ENCODE measurements around the gene TMC7.

- TF ChIP-seq MED1 (CRISPR knock-in tag; IDR thresholded peaks at IDR 0.05; ENCODE audit: borderline replicate concordance), result no peak
- no peak for TF ChIP-seq EGR1 (conservative IDR thresholded peaks at IDR 0.05)
- TF ChIP-seq RBM25 (IDR thresholded peaks at IDR 0.05; ENCODE audit: low read depth, low read length, severe bottlenecking), result no peak
- no peak for TF ChIP-seq ELF4 (CRISPR knock-in tag; IDR thresholded peaks at IDR 0.05)
- TF ChIP-seq ZBED1 (IDR thresholded peaks at IDR 0.05), result no peak
- no peak for TF ChIP-seq CTCF (IDR thresholded peaks at IDR 0.05 in 2 of 3, conservative IDR thresholded peaks at IDR 0.05 in 1 of 3; ENCODE audit: insufficient read depth in 2 of 3, low read depth in 1 of 3, low read length in 3 of 3)
- TF ChIP-seq CBX8 (IDR thresholded peaks at IDR 0.05; ENCODE audit: borderline replicate concordance, extremely low read depth, low read depth, low read length, poor library complexity, severe bottlenecking), result no peak
- TF ChIP-seq LEF1 (IDR thresholded peaks at IDR 0.05), result no peak
- no peak for TF ChIP-seq MNT (conservative IDR thresholded peaks at IDR 0.05)
Measured at GRCh38 chr16:19006446-19007315, 22.9 kb downstream of the TMC7 start.

Measured in K562 (cell line).